Activated CD4-positive, alpha-beta T cell treated with anti-CD3 and anti-CD28 coated beads, Interleukin-2, amount 10 ng/mL, durations not matched to agents 7 days and 5 days (primary cell): ENCODE results near the gene SLC38A9. TPM values are rescaled to one million over a fixed set of nuclear protein-coding genes. Genes with fewer than 3 reads are reported as not detected.
A peak's percentile ranks its signal among the peaks of the same experiment; 100 is the strongest.
"Not testable (repeated sequence)": the region's sequence is repeated elsewhere in the genome, so short reads cannot be mapped to it uniquely, and the experiment has no call there.

Experiments
- CTCF ChIA-PET: fragments of 350-600 bp; sonication (Branson Sonifier 250); formaldehyde crosslinking; loops from one replicate; lab custom pipeline; 2021; ENCODE audit warnings: antibody characterized with exemption; lab: Charles Lee
- POLR2A ChIA-PET: fragments of 350-600 bp; sonication (Branson Sonifier 250); formaldehyde crosslinking; loops from one replicate; lab custom pipeline; 2021; ENCODE audit warnings: antibody characterized with exemption; lab: Charles Lee
- DNase-seq: peaks from one replicate; pipeline ENCODE4 v3.0.0-alpha.2; 2020
- H3K27ac Mint-ChIP-seq: one replicate; pipeline ENCODE4 v1.8.0; 2021; ENCODE audit warnings: mild to moderate bottlenecking, moderate library complexity, mixed read lengths
- H3K27me3 Mint-ChIP-seq: one replicate; pipeline ENCODE4 v1.8.0; 2021; ENCODE audit warnings: mixed read lengths
- H3K36me3 Mint-ChIP-seq: one replicate; pipeline ENCODE4 v1.8.0; 2021; ENCODE audit warnings: low read depth, mixed read lengths
- H3K4me1 Mint-ChIP-seq: one replicate; pipeline ENCODE4 v1.8.0; 2021; ENCODE audit warnings: mixed read lengths
- H3K4me3 Mint-ChIP-seq: one replicate; pipeline ENCODE4 v1.8.0; 2021; ENCODE audit warnings: mild to moderate bottlenecking, moderate library complexity, mixed read lengths
- H3K9me3 Mint-ChIP-seq: one replicate; pipeline ENCODE4 v1.8.0; 2021; ENCODE audit warnings: mixed read lengths
- total RNA-seq, 2 experiments: library from RNA; stranded (reverse); gene quantifications; one replicate each; pipeline ENCODE4 v1.2.3, GENCODE V29; 2021

Gene SLC38A9
- total RNA-seq, 2 experiments from 2014 or later, result 26.6 to 29.0 TPM

DNA sequence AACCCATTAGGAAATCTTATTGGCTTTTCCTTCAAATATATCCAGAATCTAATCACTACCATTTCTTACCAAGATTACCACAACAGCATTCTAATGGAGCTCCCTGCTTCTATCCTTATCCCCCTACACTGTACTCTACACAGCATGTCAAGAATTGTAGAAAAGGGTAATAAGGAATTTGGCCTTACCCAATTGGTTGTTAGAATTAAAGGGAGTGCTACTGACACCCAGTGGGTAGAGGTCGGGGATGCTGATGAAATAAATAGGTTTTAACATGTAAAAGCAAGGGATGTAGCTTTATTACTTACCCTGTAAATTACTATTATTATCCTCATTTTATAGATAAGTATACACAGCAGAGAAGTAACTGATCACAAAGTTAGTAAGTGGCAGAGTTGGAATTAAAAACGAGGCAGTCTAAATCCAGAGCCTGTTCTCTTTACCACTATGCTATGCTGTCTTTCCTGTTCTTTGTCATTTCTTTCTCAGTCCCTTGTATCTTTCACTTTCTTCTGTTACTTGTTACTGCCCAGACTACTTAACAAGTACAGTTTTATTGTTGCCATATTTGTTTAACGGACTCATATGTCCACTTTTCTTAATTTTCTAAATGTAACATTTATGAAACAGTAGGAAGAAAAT lies 10.5 kb downstream of the SLC38A9 start:
- DNase-seq, result no peak
- ChIA-PET POLR2A (interaction anchor here (0.6 kb wide), 1 partner anchor 818 kb away, joined by 4 read pairs; no protein-coding TSS in a partner anchor), CTCF (interaction anchor here (0.7 kb wide), 1 partner anchor 48 kb away, joined by 3 read pairs; no protein-coding TSS in a partner anchor)
- Mint-ChIP-seq H3K9me3 (no peaks in the 10 kb centered on the region), H3K27ac (no peak overlapping the region), H3K27me3 (no peaks in the 10 kb centered on the region), H3K4me3 (no peak overlapping the region), H3K36me3 (peaks cover 35% of the 10 kb centered on the region), H3K4me1 (peaks cover 18% of the 10 kb centered on the region)

GRCh38 chr5:55700745-55701144 lies 11.4 kb downstream of the SLC38A9 start:
- ChIA-PET CTCF (interaction anchor here (0.7 kb wide), 1 partner anchor 49 kb away, joined by 3 read pairs; no protein-coding TSS in a partner anchor), POLR2A (interaction anchor here (0.6 kb wide), 1 partner anchor 14 kb away, joined by 6 read pairs; no protein-coding TSS in a partner anchor)
- H3K9me3 Mint-ChIP-seq, result no peaks in the 10 kb centered on the region

DNA sequence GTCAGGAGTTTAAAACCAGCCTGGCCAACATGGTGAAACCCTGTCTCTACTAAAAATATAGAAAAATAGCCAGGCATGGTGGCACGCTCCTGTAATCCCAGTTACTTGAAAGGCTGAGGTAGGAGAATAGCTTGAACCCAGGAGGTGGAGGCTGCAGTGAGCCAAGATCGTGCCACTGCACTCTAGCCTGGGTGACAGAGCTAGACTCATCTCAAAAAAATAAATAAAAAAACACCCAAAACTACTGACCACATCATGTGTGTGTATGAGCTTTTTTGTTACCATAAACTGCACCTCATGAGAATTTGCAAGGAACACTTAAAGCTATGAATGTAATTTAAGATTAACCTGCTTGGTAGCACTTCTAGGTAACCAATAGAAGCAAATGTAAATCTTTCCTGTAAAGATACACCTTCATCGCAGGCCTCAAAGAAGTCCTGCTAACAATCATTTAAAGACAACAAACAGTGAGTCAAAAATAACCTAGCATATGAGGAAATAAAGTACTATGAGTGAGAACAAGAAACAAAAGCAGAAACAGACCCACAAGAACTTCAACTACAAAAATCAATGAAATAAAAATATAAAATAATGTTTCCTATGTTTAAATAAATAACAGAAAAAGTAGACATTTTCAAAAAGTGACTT lies 13.0 kb downstream of the SLC38A9 start:
- Mint-ChIP-seq H3K9me3 (no peaks in the 10 kb centered on the region), H3K4me1 (peaks cover 21% of the 10 kb centered on the region), H3K27me3 (no peaks in the 10 kb centered on the region), H3K27ac (no peak overlapping the region), H3K36me3 (peaks cover 33% of the 10 kb centered on the region), H3K4me3 (no peak overlapping the region)
- ChIA-PET POLR2A (no interaction called here), CTCF (interaction anchor here (0.6 kb wide), 1 partner anchor 667 kb away, joined by 3 read pairs; no protein-coding TSS in a partner anchor)
- no peak for DNase-seq

More at GRCh38 chr5:55700745-55701144, 11.4 kb downstream of the SLC38A9 start:
- Mint-ChIP-seq H3K27ac (no peak overlapping the region), H3K4me1 (peaks cover 17% of the 10 kb centered on the region), H3K4me3 (no peak overlapping the region), H3K27me3 (no peaks in the 10 kb centered on the region), H3K36me3 (peaks cover 31% of the 10 kb centered on the region)
- no peak for DNase-seq

DNA sequence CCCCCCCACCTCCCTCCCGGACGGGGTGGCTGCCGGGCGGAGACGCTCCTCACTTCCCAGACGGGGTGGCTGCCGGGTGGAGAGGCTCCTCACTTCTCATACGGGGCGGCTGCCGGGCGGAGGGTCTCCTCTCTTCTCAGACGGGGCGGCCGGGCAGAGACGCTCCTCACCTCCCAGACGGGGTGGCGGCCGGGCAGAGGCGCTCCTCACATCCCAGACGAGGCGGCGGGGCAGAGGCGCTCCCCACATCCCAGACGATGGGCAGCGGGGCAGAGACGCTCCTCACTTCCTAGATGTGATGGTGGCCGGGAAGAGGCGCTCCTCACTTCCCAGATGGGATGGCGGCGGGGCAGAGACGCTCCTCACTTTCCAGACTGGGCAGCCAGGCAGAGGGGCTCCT lies 15.4 kb downstream of the SLC38A9 start:
- peaks cover 17% of the 10 kb centered on the region for H3K4me1 Mint-ChIP-seq
- CTCF ChIA-PET, result not testable (repeated sequence)

DNA sequence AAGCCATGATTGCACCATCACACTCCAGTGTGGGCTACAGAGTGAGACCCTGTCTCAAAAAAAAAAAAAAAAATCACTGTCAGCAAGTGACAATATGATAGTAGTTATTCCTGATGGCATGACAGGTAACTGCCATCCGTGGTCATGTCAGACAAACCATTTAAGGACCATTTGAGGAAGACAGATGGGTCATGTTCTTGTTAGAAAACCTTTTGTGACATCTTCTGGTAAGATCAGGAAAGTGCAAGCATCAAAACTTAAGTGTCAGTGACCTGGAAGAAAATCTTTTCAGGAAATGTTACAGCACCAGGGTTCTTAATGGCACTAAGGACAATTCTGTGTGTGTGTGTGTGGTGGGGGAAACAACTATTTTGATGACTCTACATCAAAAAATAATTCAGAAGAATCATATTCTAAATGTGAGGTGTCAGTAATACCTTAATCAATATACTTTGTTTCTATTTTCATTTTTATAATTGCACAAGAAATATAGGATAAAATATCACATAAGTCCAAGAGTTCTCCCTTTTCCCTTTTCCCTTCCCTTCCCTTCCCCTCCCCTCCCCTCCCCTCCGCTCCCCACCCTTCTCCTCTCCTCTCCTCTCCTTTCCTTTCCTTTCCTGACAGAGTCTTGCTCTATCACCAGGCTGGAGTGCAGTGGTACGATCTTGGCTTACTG lies 17.8 kb downstream of the SLC38A9 start:
- H3K27ac Mint-ChIP-seq, result peak overlapping the region; percentile 62
- no peaks in the 10 kb centered on the region for H3K9me3 Mint-ChIP-seq
- CTCF ChIA-PET, result interaction anchor here (0.7 kb wide), 1 partner anchor 1092 kb away, joined by 5 read pairs; no protein-coding TSS in a partner anchor
- POLR2A ChIA-PET, result no interaction called here
- H3K4me3 Mint-ChIP-seq, result no peak overlapping the region
- H3K4me1 Mint-ChIP-seq, result peaks cover 12% of the 10 kb centered on the region
- DNase-seq, result no peak
- peaks cover 13% of the 10 kb centered on the region for H3K36me3 Mint-ChIP-seq
- no peaks in the 10 kb centered on the region for H3K27me3 Mint-ChIP-seq

More for the DNA sequence above, 15.4 kb downstream of the SLC38A9 start:
- H3K9me3 Mint-ChIP-seq, H3K27me3 Mint-ChIP-seq, POLR2A ChIA-PET, H3K4me3 Mint-ChIP-seq, H3K27ac Mint-ChIP-seq, DNase-seq: not testable (repeated sequence)
- peaks cover 23% of the 10 kb centered on the region for H3K36me3 Mint-ChIP-seq

GRCh38 chr5:55692509-55692908 lies 19.6 kb downstream of the SLC38A9 start:
- no peaks in the 10 kb centered on the region for H3K27me3 Mint-ChIP-seq
- POLR2A ChIA-PET, result interaction anchor here (0.6 kb wide), 1 partner anchor 204 kb away, joined by 3 read pairs; no protein-coding TSS in a partner anchor
- peaks cover 12% of the 10 kb centered on the region for H3K36me3 Mint-ChIP-seq
- no peak for DNase-seq
- H3K4me3 Mint-ChIP-seq, result no peak overlapping the region
- CTCF ChIA-PET, result interaction anchor here (0.6 to 1.3 kb wide), 5 partner anchors 14 to 520 kb away, joined by 3 to 4 read pairs (median 3); no protein-coding TSS in a partner anchor
- H3K27ac Mint-ChIP-seq, result no peak overlapping the region
- H3K9me3 Mint-ChIP-seq, result no peaks in the 10 kb centered on the region
- H3K4me1 Mint-ChIP-seq, result peaks cover 8% of the 10 kb centered on the region

DNA sequence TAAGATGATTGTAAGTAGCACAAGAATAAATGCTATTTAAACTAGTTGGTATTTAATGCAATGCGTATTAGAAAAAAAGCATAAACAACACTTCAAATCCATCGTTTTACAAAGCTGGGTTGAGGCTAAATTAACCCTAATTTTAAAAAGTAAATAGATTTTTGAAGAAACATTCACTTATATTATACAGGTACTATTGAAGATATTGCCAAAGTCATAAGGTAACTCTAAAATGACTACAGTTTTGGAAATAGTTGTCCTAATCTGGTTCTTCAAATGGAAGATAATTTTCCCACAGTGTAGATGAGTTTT lies 20.1 kb downstream of the SLC38A9 start:
- Mint-ChIP-seq H3K36me3 (peaks cover 10% of the 10 kb centered on the region), H3K27ac (no peak overlapping the region), H3K4me1 (peaks cover 8% of the 10 kb centered on the region), H3K4me3 (no peak overlapping the region), H3K9me3 (no peaks in the 10 kb centered on the region), H3K27me3 (no peaks in the 10 kb centered on the region)
- POLR2A ChIA-PET, result interaction anchor here (0.6 kb wide), 1 partner anchor 203 kb away, joined by 3 read pairs; no protein-coding TSS in a partner anchor
- CTCF ChIA-PET, result interaction anchor here (0.6 to 1.3 kb wide), 7 partner anchors 13 to 520 kb away, joined by 3 to 4 read pairs (median 3); no protein-coding TSS in a partner anchor
- DNase-seq, result no peak

GRCh38 chr5:55691265-55692105 lies 20.6 kb downstream of the SLC38A9 start:
- DNase-seq, result no peak
- H3K36me3 Mint-ChIP-seq, result peaks cover 7% of the 10 kb centered on the region
- POLR2A ChIA-PET, result interaction anchor here (0.6 kb wide), 1 partner anchor 203 kb away, joined by 3 read pairs; no protein-coding TSS in a partner anchor
- no peak overlapping the region for H3K27ac Mint-ChIP-seq
- no peaks in the 10 kb centered on the region for H3K9me3 Mint-ChIP-seq
- no peak overlapping the region for H3K4me3 Mint-ChIP-seq
- CTCF ChIA-PET, result interaction anchor here (0.6 to 1.3 kb wide), 8 partner anchors 14 to 519 kb away, joined by 3 to 4 read pairs (median 3); no protein-coding TSS in a partner anchor
- H3K4me1 Mint-ChIP-seq, result peaks cover 8% of the 10 kb centered on the region
- no peaks in the 10 kb centered on the region for H3K27me3 Mint-ChIP-seq

GRCh38 chr5:55682071-55682470 lies 30.1 kb downstream of the SLC38A9 start:
- no peak for DNase-seq
- Mint-ChIP-seq H3K36me3 (peaks cover 2% of the 10 kb centered on the region), H3K27me3 (no peaks in the 10 kb centered on the region), H3K4me1 (peaks cover 8% of the 10 kb centered on the region), H3K4me3 (no peak overlapping the region), H3K27ac (no peak overlapping the region), H3K9me3 (no peaks in the 10 kb centered on the region)
- POLR2A ChIA-PET, result no interaction called here
- CTCF ChIA-PET, result no interaction called here

- peaks cover 8% of the 10 kb centered on the region for H3K4me1 Mint-ChIP-seq
- POLR2A ChIA-PET, result no interaction called here
- CTCF ChIA-PET, result no interaction called here
Measured at GRCh38 chr5:55681301-55681700, 30.8 kb downstream of the SLC38A9 start.

DNA sequence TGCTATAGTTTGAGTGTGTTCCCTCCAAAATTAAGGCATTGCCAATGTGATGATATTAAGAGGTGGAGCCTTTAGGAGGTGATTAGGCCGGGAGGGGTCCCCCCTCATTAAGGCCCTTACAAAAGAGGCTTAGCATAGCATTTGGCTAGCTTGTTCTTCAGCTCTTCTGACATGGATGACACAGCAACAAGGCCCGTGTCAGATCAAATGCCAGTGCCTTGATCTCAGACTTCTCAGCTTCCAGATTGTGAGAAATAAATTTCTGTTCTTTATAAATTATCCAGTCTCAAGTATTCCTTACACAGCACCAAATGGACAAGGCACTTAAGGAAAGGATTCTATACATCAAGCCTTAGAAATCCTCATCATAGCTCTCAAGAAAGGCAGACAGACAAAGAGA lies 31.8 kb downstream of the SLC38A9 start:
- no peak for DNase-seq
- Mint-ChIP-seq H3K4me3 (no peak overlapping the region), H3K27ac (no peak overlapping the region), H3K27me3 (no peaks in the 10 kb centered on the region), H3K9me3 (no peaks in the 10 kb centered on the region), H3K4me1 (peaks cover 13% of the 10 kb centered on the region), H3K36me3 (peaks cover 2% of the 10 kb centered on the region)
- POLR2A ChIA-PET, result no interaction called here
- CTCF ChIA-PET, result interaction anchor here (0.6 kb wide), 1 partner anchor 344 kb away, joined by 4 read pairs; no protein-coding TSS in a partner anchor

More at GRCh38 chr5:55681301-55681700, 30.8 kb downstream of the SLC38A9 start:
- Mint-ChIP-seq H3K36me3 (peaks cover 2% of the 10 kb centered on the region), H3K27me3 (no peaks in the 10 kb centered on the region), H3K9me3 (no peaks in the 10 kb centered on the region), H3K27ac (no peak overlapping the region), H3K4me3 (no peak overlapping the region)
- no peak for DNase-seq

DNA sequence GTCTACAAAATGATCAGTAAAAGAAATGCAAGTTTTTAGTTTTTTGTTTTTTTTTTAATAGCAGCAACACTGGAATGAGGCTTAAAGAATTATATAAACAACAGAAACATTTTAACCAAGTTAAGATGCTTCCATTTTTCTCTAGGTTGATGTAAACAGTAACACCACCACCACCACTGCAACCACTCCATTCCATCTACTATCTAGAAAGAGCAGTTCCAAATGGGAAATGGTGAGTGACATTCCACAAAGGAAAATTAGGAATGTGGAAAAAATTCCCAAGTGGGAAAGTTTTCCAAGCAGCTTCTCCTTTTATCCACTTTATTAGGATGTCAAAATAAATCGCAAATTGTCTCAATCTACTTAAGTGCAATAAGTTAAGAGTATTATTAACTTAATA lies 32.6 kb downstream of the SLC38A9 start:
- Mint-ChIP-seq H3K27me3 (no peaks in the 10 kb centered on the region), H3K27ac (no peak overlapping the region), H3K4me1 (peaks cover 18% of the 10 kb centered on the region), H3K36me3 (peaks cover 1% of the 10 kb centered on the region), H3K4me3 (no peak overlapping the region), H3K9me3 (no peaks in the 10 kb centered on the region)
- no peak for DNase-seq
- CTCF ChIA-PET, result interaction anchor here (0.6 kb wide), 1 partner anchor 755 kb away, joined by 4 read pairs; no protein-coding TSS in a partner anchor
- POLR2A ChIA-PET, result no interaction called here
